Measurements from ENCODE around the gene SWI5. TPM values are rescaled to one million over a fixed set of nuclear protein-coding genes. Genes with fewer than 3 reads are reported as not detected.
A peak's percentile ranks its signal among the peaks of the same experiment; 100 is the strongest.

The SWI5 gene
- total and polyA plus RNA-seq, 9 of the 15 experiments (the other 6 are each of a cell fraction or from before 2014, with no cell fraction given) = 62.8 to 133 (median 95.9) TPM

GRCh38 chr9:128275198-128276007 is 673 bp upstream of the SWI5 start, which contains the start of gene GOLGA2 (continued):
- no peak for TF ChIP-seq ZNF830 (CRISPR knock-in tag; IDR thresholded peaks at IDR 0.05)
- 0 out of 2 replicates have a peak, but pooled peaks have one; percentile 28 for TF ChIP-seq ZNF444 (CRISPR knock-in tag; IDR thresholded peaks at IDR 0.05)
- no peak for TF ChIP-seq ZNF316 (IDR thresholded peaks at IDR 0.05)
- TF ChIP-seq POLR2G (IDR thresholded peaks at IDR 0.05; ENCODE audit: low read depth, low read length) = no peak
- TF ChIP-seq MBD2 (IDR thresholded peaks at IDR 0.05; ENCODE audit: borderline replicate concordance, low read depth) = no peak
- peak; percentile 60 for TF ChIP-seq OTX1 (CRISPR knock-in tag; IDR thresholded peaks at IDR 0.05)
- no peak for TF ChIP-seq GABPA (tag; conservative IDR thresholded peaks at IDR 0.05; ENCODE audit: low read depth)
- no peak for TF ChIP-seq FOSL1 (tag; conservative IDR thresholded peaks at IDR 0.05)
- TF ChIP-seq, protein P1, sequence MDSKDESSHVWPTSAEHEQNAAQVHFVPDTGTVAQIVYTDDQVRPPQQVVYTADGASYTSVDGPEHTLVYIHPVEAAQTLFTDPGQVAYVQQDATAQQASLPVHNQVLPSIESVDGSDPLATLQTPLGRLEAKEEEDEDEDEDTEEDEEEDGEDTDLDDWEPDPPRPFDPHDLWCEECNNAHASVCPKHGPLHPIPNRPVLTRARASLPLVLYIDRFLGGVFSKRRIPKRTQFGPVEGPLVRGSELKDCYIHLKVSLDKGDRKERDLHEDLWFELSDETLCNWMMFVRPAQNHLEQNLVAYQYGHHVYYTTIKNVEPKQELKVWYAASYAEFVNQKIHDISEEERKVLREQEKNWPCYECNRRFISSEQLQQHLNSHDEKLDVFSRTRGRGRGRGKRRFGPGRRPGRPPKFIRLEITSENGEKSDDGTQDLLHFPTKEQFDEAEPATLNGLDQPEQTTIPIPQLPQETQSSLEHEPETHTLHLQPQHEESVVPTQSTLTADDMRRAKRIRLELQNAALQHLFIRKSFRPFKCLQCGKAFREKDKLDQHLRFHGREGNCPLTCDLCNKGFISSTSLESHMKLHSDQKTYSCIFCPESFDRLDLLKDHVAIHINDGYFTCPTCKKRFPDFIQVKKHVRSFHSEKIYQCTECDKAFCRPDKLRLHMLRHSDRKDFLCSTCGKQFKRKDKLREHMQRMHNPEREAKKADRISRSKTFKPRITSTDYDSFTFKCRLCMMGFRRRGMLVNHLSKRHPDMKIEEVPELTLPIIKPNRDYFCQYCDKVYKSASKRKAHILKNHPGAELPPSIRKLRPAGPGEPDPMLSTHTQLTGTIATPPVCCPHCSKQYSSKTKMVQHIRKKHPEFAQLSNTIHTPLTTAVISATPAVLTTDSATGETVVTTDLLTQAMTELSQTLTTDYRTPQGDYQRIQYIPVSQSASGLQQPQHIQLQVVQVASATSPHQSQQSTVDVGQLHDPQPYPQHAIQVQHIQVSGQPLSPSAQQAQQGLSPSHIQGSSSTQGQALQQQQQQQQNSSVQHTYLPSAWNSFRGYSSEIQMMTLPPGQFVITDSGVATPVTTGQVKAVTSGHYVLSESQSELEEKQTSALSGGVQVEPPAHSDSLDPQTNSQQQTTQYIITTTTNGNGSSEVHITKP (IDR thresholded peaks at IDR 0.05; ENCODE audit: partially characterized antibody) = no peak
- no peak for TF ChIP-seq EP400 (IDR thresholded peaks at IDR 0.05)
- no peak for TF ChIP-seq NKRF (IDR thresholded peaks at IDR 0.05; ENCODE audit: borderline replicate concordance)
